Astrocyte (in vitro differentiated cells and primary cell): ENCODE measurements around the gene PUM2. TPM values are rescaled to one million over a fixed set of nuclear protein-coding genes. Genes with fewer than 3 reads are reported as not detected.

Experiments used
- DNase-seq: peaks from one replicate; pipeline ENCODE4 v3.0.0-alpha.2; 2010; ENCODE audit warnings: low read depth
- FAIRE-seq: peaks from 2 replicates; lab custom pipeline; 2011; peaks lifted over from hg19 to GRCh38; lab: Jason Lieb, UNC
- H2AFZ ChIP-seq: 2 replicates; pipeline ENCODE4 v1.6.0; 2012; ENCODE audit warnings: low read depth, low read length, inconsistent platforms
- H3K27ac ChIP-seq: 2 replicates; pipeline ENCODE4 v1.5.1; 2011; ENCODE audit warnings: low read depth, low read length, inconsistent platforms
- H3K27me3 ChIP-seq: 2 replicates; pipeline ENCODE4 v1.6.0; 2011; ENCODE audit warnings: low read length, inconsistent platforms; ENCODE audit not compliant: insufficient read depth
- H3K36me3 ChIP-seq: 2 replicates; pipeline ENCODE4 v1.5.1; 2011; ENCODE audit warnings: low read length, inconsistent platforms; ENCODE audit not compliant: insufficient read depth
- H3K4me1 ChIP-seq: 2 replicates; pipeline ENCODE4 v1.5.1; 2011; ENCODE audit warnings: low read length, inconsistent platforms; ENCODE audit not compliant: insufficient read depth
- H3K4me2 ChIP-seq: 2 replicates; pipeline ENCODE4 v1.6.0; 2012; ENCODE audit warnings: low read length, inconsistent platforms
- H3K4me3 ChIP-seq: 2 replicates; pipeline ENCODE4 v1.5.1; 2011; ENCODE audit warnings: low read depth, mild to moderate bottlenecking, low read length, inconsistent platforms; ENCODE audit not compliant: insufficient read depth
- H3K79me2 ChIP-seq: 2 replicates; pipeline ENCODE4 v1.6.0; 2012; ENCODE audit warnings: mild to moderate bottlenecking, low read length, inconsistent platforms; ENCODE audit not compliant: insufficient read depth
- H3K9ac ChIP-seq: 2 replicates; pipeline ENCODE4 v1.6.0; 2012; ENCODE audit warnings: mild to moderate bottlenecking, low read length, inconsistent platforms
- H3K9me3 ChIP-seq: 2 replicates; pipeline ENCODE4 v1.5.1; 2012; ENCODE audit warnings: low read depth, mild to moderate bottlenecking, low read length, inconsistent platforms; ENCODE audit not compliant: insufficient read depth
- H4K20me1 ChIP-seq: 2 replicates; pipeline ENCODE4 v1.6.0; 2012; ENCODE audit warnings: low read length, inconsistent platforms; ENCODE audit not compliant: insufficient read depth
- H3K27ac Mint-ChIP-seq: one replicate; pipeline ENCODE4 v1.8.0; 2021; ENCODE audit warnings: mild to moderate bottlenecking, mixed read lengths; ENCODE audit not compliant: unreplicated experiment
- H3K27me3 Mint-ChIP-seq: one replicate; pipeline ENCODE4 v1.8.0; 2021; ENCODE audit warnings: low read depth, mixed read lengths; ENCODE audit not compliant: unreplicated experiment
- H3K36me3 Mint-ChIP-seq: one replicate; pipeline ENCODE4 v1.8.0; 2021; ENCODE audit warnings: low read depth, mixed read lengths; ENCODE audit not compliant: unreplicated experiment
- H3K4me1 Mint-ChIP-seq: one replicate; pipeline ENCODE4 v1.8.0; 2021; ENCODE audit warnings: low read depth, mixed read lengths; ENCODE audit not compliant: unreplicated experiment
- H3K4me3 Mint-ChIP-seq: one replicate; pipeline ENCODE4 v1.8.0; 2021; ENCODE audit warnings: mild to moderate bottlenecking, moderate library complexity, mixed read lengths; ENCODE audit not compliant: unreplicated experiment
- H3K9me3 Mint-ChIP-seq: one replicate; pipeline ENCODE4 v1.8.0; 2021; ENCODE audit warnings: mild to moderate bottlenecking, mixed read lengths; ENCODE audit not compliant: unreplicated experiment
- CTCF ChIP-seq: IDR thresholded peaks from 2 replicates; pipeline ENCODE4 v1.5.1; 2011; ENCODE audit warnings: low read depth, mild to moderate bottlenecking, inconsistent platforms, low read length, moderate library complexity; ENCODE audit not compliant: insufficient read depth
- EZH2 ChIP-seq: IDR thresholded peaks from 2 replicates; pipeline ENCODE4 v1.6.1; 2012; ENCODE audit warnings: mild to moderate bottlenecking, low read length, inconsistent platforms; ENCODE audit not compliant: insufficient read depth
- total RNA-seq: library from RNA; stranded (reverse); gene quantifications from 2 replicates; pipeline ENCODE4 v1.2.1, GENCODE V29; 2021

Gene PUM2
- total RNA-seq, 1 donor from 2014 or later, result 69.4 TPM

- no peaks in the 10 kb centered on the region for H3K79me2 ChIP-seq
- Mint-ChIP-seq H3K4me3 (no peak overlapping the region), H3K36me3 (no peaks in the 10 kb centered on the region), H3K4me1 (peaks cover 5% of the 10 kb centered on the region), H3K27ac (no peak overlapping the region), H3K9me3 (no peaks in the 10 kb centered on the region), H3K27me3 (peaks cover 38% of the 10 kb centered on the region)
- H3K4me1 ChIP-seq, result no peaks in the 10 kb centered on the region
- H3K4me2 ChIP-seq, result no peak overlapping the region
- H3K27me3 ChIP-seq, result peaks cover 19% of the 10 kb centered on the region
- no peak overlapping the region for H2AFZ ChIP-seq
- no peak overlapping the region for H3K9ac ChIP-seq
- H3K9me3 ChIP-seq, result no peaks in the 10 kb centered on the region
- H3K4me3 ChIP-seq, result no peak overlapping the region
- TF ChIP-seq CTCF (no peak), EZH2 (no peak)
- H4K20me1 ChIP-seq, result no peaks in the 10 kb centered on the region
- no peak for DNase-seq
- H3K36me3 ChIP-seq, result no peaks in the 10 kb centered on the region
- H3K27ac ChIP-seq, result no peak overlapping the region
- FAIRE-seq, result no peak
These were observed 43.3 kb upstream of the PUM2 start for GRCh38 chr2:20393986-20394385.

- no peak overlapping the region for H2AFZ ChIP-seq
- H3K4me3 Mint-ChIP-seq, result no peak overlapping the region
- no peaks in the 10 kb centered on the region for H3K36me3 Mint-ChIP-seq
- H4K20me1 ChIP-seq, result no peaks in the 10 kb centered on the region
- no peak overlapping the region for H3K27ac ChIP-seq
- peaks cover 16% of the 10 kb centered on the region for H3K27me3 ChIP-seq
- H3K9me3 Mint-ChIP-seq, result no peaks in the 10 kb centered on the region
- H3K4me2 ChIP-seq, result no peak overlapping the region
- H3K9ac ChIP-seq, result no peak overlapping the region
- H3K36me3 ChIP-seq, result no peaks in the 10 kb centered on the region
- H3K27me3 Mint-ChIP-seq, result peaks cover 38% of the 10 kb centered on the region
- DNase-seq, result no peak
- no peaks in the 10 kb centered on the region for H3K9me3 ChIP-seq
- H3K4me3 ChIP-seq, result no peak overlapping the region
- no peaks in the 10 kb centered on the region for H3K79me2 ChIP-seq
- no peaks in the 10 kb centered on the region for H3K4me1 ChIP-seq
- no peak for FAIRE-seq
- H3K4me1 Mint-ChIP-seq, result peaks cover 5% of the 10 kb centered on the region
- H3K27ac Mint-ChIP-seq, result no peak overlapping the region
- no peak for TF ChIP-seq EZH2
- TF ChIP-seq CTCF, result no peak
These were observed 41.5 kb upstream of the PUM2 start for GRCh38 chr2:20391951-20392699.

GRCh38 chr2:20390524-20391123, 40.0 kb upstream of the PUM2 start:
- Histone ChIP-seq H3K9ac (no peak overlapping the region), H2AFZ (no peak overlapping the region), H3K27me3 (peaks cover 15% of the 10 kb centered on the region), H3K27ac (no peak overlapping the region), H3K4me2 (no peak overlapping the region), H3K4me1 (no peaks in the 10 kb centered on the region), H3K79me2 (no peaks in the 10 kb centered on the region), H3K36me3 (no peaks in the 10 kb centered on the region), H3K9me3 (no peaks in the 10 kb centered on the region), H4K20me1 (no peaks in the 10 kb centered on the region), H3K4me3 (no peak overlapping the region)
- no peak overlapping the region for H3K27ac Mint-ChIP-seq
- DNase-seq (no peak), FAIRE-seq (no peak)
- no peak for TF ChIP-seq EZH2
- TF ChIP-seq CTCF, result no peak
- H3K9me3 Mint-ChIP-seq, result no peaks in the 10 kb centered on the region
- H3K4me1 Mint-ChIP-seq, result peaks cover 10% of the 10 kb centered on the region
- H3K27me3 Mint-ChIP-seq, result peaks cover 38% of the 10 kb centered on the region
- H3K36me3 Mint-ChIP-seq, result no peaks in the 10 kb centered on the region
- H3K4me3 Mint-ChIP-seq, result no peak overlapping the region
